ENCODE results near the gene NRXN3.

Gene NRXN3

DNA sequence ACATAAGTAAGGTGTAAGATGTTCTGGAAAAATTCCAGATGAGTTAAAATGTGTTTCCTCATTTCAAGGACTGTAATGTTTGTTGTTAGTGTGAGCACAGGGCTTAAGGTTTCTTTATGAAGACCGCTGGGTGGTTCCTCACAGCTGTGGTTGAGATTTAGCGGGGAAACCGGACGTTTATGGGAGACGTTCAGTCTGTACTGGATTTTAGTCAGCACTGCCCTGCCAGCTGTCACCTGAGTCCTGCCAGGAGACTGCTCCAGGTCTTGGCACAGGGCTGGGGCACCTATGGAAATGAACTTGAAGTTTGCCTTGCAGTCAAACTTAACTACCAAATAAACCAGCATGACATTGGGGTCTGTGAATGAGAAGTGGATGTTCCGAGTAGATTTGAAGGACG lies 1485.9 kb downstream of the NRXN3 start:
- H3K36me3 ChIP-seq (ENCODE audit: low read depth): no peaks in the 10 kb centered on the region
- ATAC-seq (ENCODE audit: low read depth) (no peak), DNase-seq (ENCODE audit: low spot score) (no peak)
- H3K9me3 ChIP-seq (ENCODE audit: severe bottlenecking): peaks cover 6% of the 10 kb centered on the region
- no peak overlapping the region for H3K4me3 ChIP-seq (ENCODE audit: severe bottlenecking)
- H3K4me1 ChIP-seq (ENCODE audit: insufficient read depth, poor library complexity, severe bottlenecking): no peaks in the 10 kb centered on the region
- no peaks in the 10 kb centered on the region for H3K27me3 ChIP-seq (ENCODE audit: insufficient read depth, poor library complexity, severe bottlenecking)
- no peak overlapping the region for H3K27ac ChIP-seq (ENCODE audit: poor library complexity, severe bottlenecking)
- TF ChIP-seq, protein P1, sequence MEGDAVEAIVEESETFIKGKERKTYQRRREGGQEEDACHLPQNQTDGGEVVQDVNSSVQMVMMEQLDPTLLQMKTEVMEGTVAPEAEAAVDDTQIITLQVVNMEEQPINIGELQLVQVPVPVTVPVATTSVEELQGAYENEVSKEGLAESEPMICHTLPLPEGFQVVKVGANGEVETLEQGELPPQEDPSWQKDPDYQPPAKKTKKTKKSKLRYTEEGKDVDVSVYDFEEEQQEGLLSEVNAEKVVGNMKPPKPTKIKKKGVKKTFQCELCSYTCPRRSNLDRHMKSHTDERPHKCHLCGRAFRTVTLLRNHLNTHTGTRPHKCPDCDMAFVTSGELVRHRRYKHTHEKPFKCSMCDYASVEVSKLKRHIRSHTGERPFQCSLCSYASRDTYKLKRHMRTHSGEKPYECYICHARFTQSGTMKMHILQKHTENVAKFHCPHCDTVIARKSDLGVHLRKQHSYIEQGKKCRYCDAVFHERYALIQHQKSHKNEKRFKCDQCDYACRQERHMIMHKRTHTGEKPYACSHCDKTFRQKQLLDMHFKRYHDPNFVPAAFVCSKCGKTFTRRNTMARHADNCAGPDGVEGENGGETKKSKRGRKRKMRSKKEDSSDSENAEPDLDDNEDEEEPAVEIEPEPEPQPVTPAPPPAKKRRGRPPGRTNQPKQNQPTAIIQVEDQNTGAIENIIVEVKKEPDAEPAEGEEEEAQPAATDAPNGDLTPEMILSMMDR (IDR thresholded peaks at IDR 0.05; ENCODE audit: poor library complexity, severe bottlenecking): no peak

DNA sequence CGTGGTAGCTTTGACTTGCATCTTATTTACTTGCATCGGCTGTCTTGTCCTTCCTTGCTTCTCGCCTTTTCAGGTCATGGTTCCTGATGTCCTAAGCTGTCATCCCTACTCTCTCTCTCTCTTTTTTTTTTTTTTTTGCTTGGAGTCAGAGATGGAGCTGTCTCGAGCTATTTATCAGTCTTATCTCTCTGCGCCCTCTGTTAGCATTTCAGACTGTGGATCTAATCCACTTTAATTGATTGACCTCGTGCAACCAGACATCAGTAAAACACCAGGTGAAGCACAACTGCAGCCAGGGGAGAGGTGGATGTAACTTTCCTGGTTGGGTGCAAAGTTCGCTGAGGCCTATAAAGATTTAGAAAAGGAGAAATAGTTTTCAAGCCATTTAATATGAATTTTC lies 1486.3 kb downstream of the NRXN3 start:
- Histone ChIP-seq H3K36me3 (ENCODE audit: low read depth) (no peaks in the 10 kb centered on the region), H3K27ac (ENCODE audit: poor library complexity, severe bottlenecking) (no peak overlapping the region), H3K4me3 (ENCODE audit: severe bottlenecking) (no peak overlapping the region), H3K9me3 (ENCODE audit: severe bottlenecking) (peaks cover 6% of the 10 kb centered on the region), H3K4me1 (ENCODE audit: insufficient read depth, poor library complexity, severe bottlenecking) (no peaks in the 10 kb centered on the region), H3K27me3 (ENCODE audit: insufficient read depth, poor library complexity, severe bottlenecking) (no peaks in the 10 kb centered on the region)
- DNase-seq (ENCODE audit: low spot score) (no peak), ATAC-seq (ENCODE audit: low read depth) (no peak)
- TF ChIP-seq, protein P1 (IDR thresholded peaks at IDR 0.05; ENCODE audit: poor library complexity, severe bottlenecking): no peak

DNA sequence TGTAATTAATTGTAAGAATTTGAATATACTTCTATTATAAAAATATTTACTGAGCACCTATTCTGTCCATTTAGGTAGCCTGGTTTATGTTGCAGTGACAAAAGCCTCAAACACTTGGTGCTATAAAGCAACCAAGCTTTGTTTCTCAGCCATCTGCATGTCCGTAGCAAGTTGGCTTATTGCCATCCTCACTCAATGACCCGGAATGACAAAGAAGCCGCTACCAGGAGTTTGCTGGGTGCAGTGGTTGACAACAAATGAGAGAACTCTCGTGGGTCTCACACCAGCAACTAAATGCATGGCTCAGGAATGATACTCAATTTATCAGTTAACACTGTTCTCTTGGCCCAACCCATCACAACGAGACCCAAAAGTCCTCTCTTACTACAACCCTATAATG lies 1488.0 kb downstream of the NRXN3 start:
- ATAC-seq (ENCODE audit: low read depth) (no peak), DNase-seq (ENCODE audit: low spot score) (no peak)
- no peaks in the 10 kb centered on the region for H3K27me3 ChIP-seq (ENCODE audit: insufficient read depth, poor library complexity, severe bottlenecking)
- no peaks in the 10 kb centered on the region for H3K36me3 ChIP-seq (ENCODE audit: low read depth)
- H3K4me1 ChIP-seq (ENCODE audit: insufficient read depth, poor library complexity, severe bottlenecking): no peaks in the 10 kb centered on the region
- peaks cover 3% of the 10 kb centered on the region for H3K9me3 ChIP-seq (ENCODE audit: severe bottlenecking)
- no peak overlapping the region for H3K27ac ChIP-seq (ENCODE audit: poor library complexity, severe bottlenecking)
- H3K4me3 ChIP-seq (ENCODE audit: severe bottlenecking): no peak overlapping the region
- TF ChIP-seq, protein P1 (IDR thresholded peaks at IDR 0.05; ENCODE audit: poor library complexity, severe bottlenecking): no peak

DNA sequence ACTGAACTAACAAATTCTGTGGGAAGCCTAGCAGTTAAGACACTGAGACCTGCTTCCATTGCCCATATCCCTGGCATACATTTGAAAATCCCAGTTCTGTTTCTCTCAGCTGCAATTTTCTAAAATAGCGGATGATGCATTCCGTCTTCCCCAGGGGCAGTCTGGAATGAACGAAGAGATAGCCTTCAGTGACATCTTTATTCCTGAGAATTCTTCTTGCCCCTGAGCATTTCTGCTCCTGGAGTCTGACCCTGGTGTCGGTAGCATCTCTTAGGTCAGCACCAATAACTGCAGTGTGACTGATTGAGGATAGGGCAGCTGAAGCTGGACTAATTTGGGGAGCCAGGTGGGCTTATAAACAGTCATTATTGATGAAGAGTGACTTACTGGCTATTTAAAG lies 1488.6 kb downstream of the NRXN3 start:
- Histone ChIP-seq H3K36me3 (ENCODE audit: low read depth) (no peaks in the 10 kb centered on the region), H3K27me3 (ENCODE audit: insufficient read depth, poor library complexity, severe bottlenecking) (no peaks in the 10 kb centered on the region), H3K4me3 (ENCODE audit: severe bottlenecking) (no peak overlapping the region), H3K27ac (ENCODE audit: poor library complexity, severe bottlenecking) (no peak overlapping the region), H3K4me1 (ENCODE audit: insufficient read depth, poor library complexity, severe bottlenecking) (no peaks in the 10 kb centered on the region), H3K9me3 (ENCODE audit: severe bottlenecking) (peaks cover 3% of the 10 kb centered on the region)
- TF ChIP-seq, protein P1 (IDR thresholded peaks at IDR 0.05; ENCODE audit: poor library complexity, severe bottlenecking): no peak
- ATAC-seq (ENCODE audit: low read depth) (no peak), DNase-seq (ENCODE audit: low spot score) (no peak)

DNA sequence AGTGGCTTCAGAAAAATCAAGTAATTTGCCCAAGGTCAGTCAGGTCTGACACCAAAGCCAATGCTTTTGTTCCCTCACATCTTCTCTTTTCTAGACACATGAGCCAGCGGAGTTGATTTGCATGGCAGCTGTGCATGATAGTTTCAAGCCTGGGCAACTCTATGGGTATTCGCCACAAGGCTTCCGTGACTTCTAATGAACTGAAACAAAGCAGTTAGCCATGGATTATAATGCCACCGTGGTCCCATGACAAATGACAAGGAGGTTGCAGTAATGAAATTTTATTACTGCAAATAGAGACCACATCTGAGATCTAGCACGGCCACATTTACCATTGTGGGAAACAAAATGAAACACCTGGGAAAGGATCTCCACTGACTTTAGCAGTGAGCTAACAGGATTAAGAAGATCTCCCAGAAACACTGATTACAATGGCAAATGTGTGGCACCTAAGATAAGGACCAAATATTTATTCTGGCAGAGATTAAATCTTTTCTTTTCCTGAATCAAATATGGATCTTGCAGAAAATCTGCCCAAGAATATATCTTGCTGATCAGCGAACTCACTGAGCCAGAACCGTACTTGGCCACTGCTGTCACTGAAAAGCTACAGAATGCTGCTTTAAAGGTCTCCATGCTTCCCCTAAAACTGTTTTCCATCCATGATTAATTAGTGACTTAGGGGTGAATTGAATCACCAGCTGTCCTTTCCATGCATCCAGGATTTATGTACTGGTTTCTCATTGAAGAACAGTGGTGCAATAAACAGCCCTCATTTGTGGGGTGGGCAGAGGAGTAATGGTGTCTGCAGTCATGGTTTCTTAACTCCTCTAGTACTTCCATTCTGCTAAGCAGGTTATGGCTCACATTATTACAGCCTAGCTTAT lies 1490.1 kb downstream of the NRXN3 start:
- Histone ChIP-seq H3K4me1 (ENCODE audit: insufficient read depth, poor library complexity, severe bottlenecking) (no peaks in the 10 kb centered on the region), H3K9me3 (ENCODE audit: severe bottlenecking) (peaks cover 3% of the 10 kb centered on the region), H3K4me3 (ENCODE audit: severe bottlenecking) (no peak overlapping the region), H3K36me3 (ENCODE audit: low read depth) (no peaks in the 10 kb centered on the region), H3K27ac (ENCODE audit: poor library complexity, severe bottlenecking) (no peak overlapping the region), H3K27me3 (ENCODE audit: insufficient read depth, poor library complexity, severe bottlenecking) (no peaks in the 10 kb centered on the region)
- no peak for DNase-seq (ENCODE audit: low spot score)
- ATAC-seq (ENCODE audit: low read depth): no peak
- TF ChIP-seq, protein P1 (IDR thresholded peaks at IDR 0.05; ENCODE audit: poor library complexity, severe bottlenecking): no peak

Measured in RWPE2 (cell line).